ENCODE measurements around the gene MTTP.

- no peak for TF ChIP-seq CTCF (conservative IDR thresholded peaks at IDR 0.05)
- TF ChIP-seq ZFX (IDR thresholded peaks at IDR 0.05): no peak
These were observed 80.9 kb downstream of the MTTP start for GRCh38 chr4:99655308-99656081.
